Measurements from ENCODE around the gene ZNF107.

GRCh38 chr7:64687249-64687648, 21.3 kb downstream of the ZNF107 start:
- TF ChIP-seq FOXA1 (IDR thresholded peaks at IDR 0.05), result no peak
- no peak for TF ChIP-seq SP1 (IDR thresholded peaks at IDR 0.05)
- TF ChIP-seq FOXK2 (IDR thresholded peaks at IDR 0.05), result no peak
- no peak for TF ChIP-seq ELF4 (IDR thresholded peaks at IDR 0.05)
